Panc1 (cell line): ENCODE results near the gene IQUB. TPM values are rescaled to one million over a fixed set of nuclear protein-coding genes. Genes with fewer than 3 reads are reported as not detected.

Experiments used
- ATAC-seq: fragments of 200-7000 bp; cut with Tn5 transposase; 2 replicates; pipeline ENCODE4 v1.9.1; 2020; ENCODE audit warnings: mild to moderate bottlenecking, moderate library complexity
- BruUV-seq: library from RNA; stranded (reverse); fragments of 400-500 nt; replicated peaks from 2 replicates; lab custom pipeline; 2021; lab: Mats Ljungman, UMichigan
- CTCF ChIA-PET: fragments of 300-600 bp; sonication (Branson Sonifier 250); formaldehyde crosslinking; loops from one replicate; lab custom pipeline; 2022; ENCODE audit warnings: antibody characterized with exemption; lab: Charles Lee
- POLR2A ChIA-PET: fragments of 300-600 bp; sonication (Branson Sonifier 250); formaldehyde crosslinking; loops from one replicate; lab custom pipeline; 2022; ENCODE audit warnings: antibody characterized with exemption; lab: Charles Lee
- DNase-seq: peaks from one replicate; pipeline ENCODE4 v3.0.0-alpha.2; 2010; ENCODE audit warnings: low read depth, low spot score
- H3K27ac ChIP-seq: 2 replicates; pipeline ENCODE4 v1.5.1; 2011; ENCODE audit warnings: mild to moderate bottlenecking, low read length, inconsistent platforms
- H3K27me3 ChIP-seq: fragments of 200-500 bp; sonication (Bioruptor generic); 2 replicates; pipeline ENCODE4 v1.6.0; 2014; ENCODE audit warnings: low read length, inconsistent platforms; ENCODE audit not compliant: control insufficient read depth, insufficient read depth
- H3K36me3 ChIP-seq: fragments of 200-500 bp; sonication (Bioruptor generic); 2 replicates; pipeline ENCODE4 v1.5.1; 2014; ENCODE audit warnings: inconsistent platforms, mild to moderate bottlenecking, low read length, moderate library complexity; ENCODE audit not compliant: control insufficient read depth, insufficient read depth
- H3K4me1 ChIP-seq: 2 replicates; pipeline ENCODE4 v1.5.1; 2011; ENCODE audit warnings: inconsistent platforms, mild to moderate bottlenecking, low read length, moderate library complexity; ENCODE audit not compliant: control insufficient read depth, insufficient read depth
- H3K4me3 ChIP-seq, 2 experiments: 2 replicates each; pipeline ENCODE4 v1.5.1; 2011 to 2012; ENCODE audit warnings: low read depth in 2 of 2, low read length in 2 of 2, mild to moderate bottlenecking in 2 of 2, inconsistent platforms in 1 of 2, moderate library complexity in 1 of 2
- H3K9me3 ChIP-seq: fragments of 200-500 bp; sonication (Bioruptor generic); 2 replicates; pipeline ENCODE4 v1.5.1; 2014; ENCODE audit warnings: low read depth, mild to moderate bottlenecking, inconsistent platforms, low read length, moderate library complexity; ENCODE audit not compliant: control insufficient read depth, insufficient read depth
- CTCF ChIP-seq: fragments of 450-650 bp; IDR thresholded peaks from 2 replicates; pipeline ENCODE4 v1.5.1; 2017; ENCODE audit warnings: mild to moderate bottlenecking
- POLR2AphosphoS5 ChIP-seq: IDR thresholded peaks from 2 replicates; pipeline ENCODE4 v1.6.1; 2012; ENCODE audit warnings: mild to moderate bottlenecking, low read depth, low read length, moderate library complexity
- REST ChIP-seq, 2 experiments: IDR thresholded peaks; 2 replicates each; pipeline ENCODE4 v1.6.1; 2011 to 2012; ENCODE audit warnings: low read depth in 2 of 2, control low read depth in 1 of 2, low read length in 1 of 2, mild to moderate bottlenecking in 1 of 2, moderate library complexity in 1 of 2; ENCODE audit not compliant: insufficient read depth in 1 of 2
- SIN3A ChIP-seq: IDR thresholded peaks from 2 replicates; pipeline ENCODE4 v1.6.1; 2012; ENCODE audit warnings: low read depth, mild to moderate bottlenecking, low read length, moderate library complexity, borderline replicate concordance; ENCODE audit not compliant: insufficient read depth
- TCF7L2 ChIP-seq: IDR thresholded peaks from 2 replicates; pipeline ENCODE4 v1.6.1; 2011; ENCODE audit warnings: mild to moderate bottlenecking, low read depth, low read length, inconsistent platforms
- in situ Hi-C: cut with HindIII; loops from 2 replicates; pipeline ENCODE4 v1.10.0; 2016; ENCODE audit warnings: low sequenced_read_pairs, low pct_unique_long_range_greater_than_20kb
- intact Hi-C: fragments of 100-400 bp; cut with micrococcal nuclease; formaldehyde crosslinking; loops from one replicate; pipeline ENCODE4 v1.10.0; 2022; ENCODE audit not compliant: unreplicated experiment
- total RNA-seq: library from RNA; stranded (reverse); gene quantifications from one replicate; pipeline ENCODE4 v1.2.1, GENCODE V29; 2021; ENCODE audit not compliant: unreplicated experiment

The IQUB gene
- total RNA-seq, 1 experiment from 2014 or later, result 0.59 TPM

- Histone ChIP-seq H3K27me3 (no peaks in the 10 kb centered on the region), H3K9me3 (no peaks in the 10 kb centered on the region), H3K4me1 (no peaks in the 10 kb centered on the region), H3K27ac (no peak overlapping the region), H3K36me3 (no peaks in the 10 kb centered on the region), H3K4me3 (no peak overlapping the region)
- DNase-seq (no peak), ATAC-seq (no peak)
- intact Hi-C loops, result no loop called here
- ChIA-PET POLR2A (no interaction called here), CTCF (no interaction called here)
- BruUV-seq, result no TSS peak
- no peak for TF ChIP-seq TCF7L2
- TF ChIP-seq CTCF, result no peak
- TF ChIP-seq REST (IDR thresholded peaks at IDR 0.05; ENCODE audit: insufficient read depth in 1 of 2, low read depth in 2 of 2, low read length in 1 of 2), result no peak
- TF ChIP-seq SIN3A, result no peak
- no peak for TF ChIP-seq POLR2AphosphoS5
- in situ Hi-C loops, result no loop called here
These were observed 48.7 kb downstream of the IQUB start for GRCh38 chr7:123485721-123486120.

GRCh38 chr7:123485187-123485586 is 49.2 kb downstream of the IQUB start:
- intact Hi-C loops (no loop called here), in situ Hi-C loops (no loop called here)
- BruUV-seq, result no TSS peak
- Histone ChIP-seq H3K36me3 (no peaks in the 10 kb centered on the region), H3K4me1 (no peaks in the 10 kb centered on the region), H3K27me3 (no peaks in the 10 kb centered on the region), H3K9me3 (no peaks in the 10 kb centered on the region), H3K27ac (no peak overlapping the region), H3K4me3 (no peak overlapping the region)
- ChIA-PET POLR2A (no interaction called here), CTCF (no interaction called here)
- no peak for ATAC-seq
- TF ChIP-seq TCF7L2, result no peak
- no peak for TF ChIP-seq SIN3A
- TF ChIP-seq REST (IDR thresholded peaks at IDR 0.05; ENCODE audit: insufficient read depth in 1 of 2, low read depth in 2 of 2, low read length in 1 of 2), result no peak
- no peak for TF ChIP-seq CTCF
- TF ChIP-seq POLR2AphosphoS5, result no peak
- DNase-seq, result no peak
